Measurements from ENCODE around the gene STARD7. TPM values are rescaled to one million over a fixed set of nuclear protein-coding genes. Genes with fewer than 3 reads are reported as not detected.
A peak's percentile ranks its signal among the peaks of the same experiment; 100 is the strongest.

The STARD7 gene
- total RNA-seq, 1 donor from 2014 or later: 103 TPM

- H3K79me2 ChIP-seq (ENCODE audit: insufficient read depth, low read length): peaks cover 19% of the 10 kb centered on the region
- no peaks in the 10 kb centered on the region for H3K9me3 ChIP-seq (ENCODE audit: insufficient read depth, low read depth, low read length)
- no peaks in the 10 kb centered on the region for H3K36me3 ChIP-seq (ENCODE audit: insufficient read depth, low read length)
- no peak for TF ChIP-seq CTCF (IDR thresholded peaks at IDR 0.05; ENCODE audit: insufficient read depth, low read depth, low read length)
- no peak for TF ChIP-seq EZH2 (IDR thresholded peaks at IDR 0.05; ENCODE audit: insufficient read depth, low read length)
- no peak overlapping the region for H3K4me2 ChIP-seq (ENCODE audit: low read length)
- H3K27me3 ChIP-seq (ENCODE audit: insufficient read depth, low read length): no peaks in the 10 kb centered on the region
- H3K36me3 Mint-ChIP-seq (ENCODE audit: low read depth, unreplicated experiment): peaks cover 3% of the 10 kb centered on the region
- no peak overlapping the region for H3K9ac ChIP-seq (ENCODE audit: low read length)
- H3K9me3 Mint-ChIP-seq (ENCODE audit: unreplicated experiment): no peaks in the 10 kb centered on the region
- FAIRE-seq (no peak), DNase-seq (ENCODE audit: low read depth) (no peak)
- H3K27ac Mint-ChIP-seq (ENCODE audit: unreplicated experiment): no peak overlapping the region
- H3K4me3 ChIP-seq (ENCODE audit: insufficient read depth, low read depth, low read length): no peak overlapping the region
- H4K20me1 ChIP-seq (ENCODE audit: insufficient read depth, low read length): no peaks in the 10 kb centered on the region
- no peak overlapping the region for H3K27ac ChIP-seq (ENCODE audit: low read depth, low read length)
- H2AFZ ChIP-seq (ENCODE audit: low read depth, low read length): no peak overlapping the region
- H3K4me1 ChIP-seq (ENCODE audit: insufficient read depth, low read length): peaks cover 10% of the 10 kb centered on the region
- H3K4me3 Mint-ChIP-seq (ENCODE audit: unreplicated experiment): no peak overlapping the region
- H3K27me3 Mint-ChIP-seq (ENCODE audit: low read depth, unreplicated experiment): no peaks in the 10 kb centered on the region
- peaks cover 3% of the 10 kb centered on the region for H3K4me1 Mint-ChIP-seq (ENCODE audit: low read depth, unreplicated experiment)
Measured at GRCh38 chr2:96213379-96213778, 4.8 kb upstream of the STARD7 start.

GRCh38 chr2:96212339-96212738, 3.7 kb upstream of the STARD7 start:
- H3K4me3 ChIP-seq (ENCODE audit: insufficient read depth, low read depth, low read length): no peak overlapping the region
- no peak overlapping the region for H3K27ac ChIP-seq (ENCODE audit: low read depth, low read length)
- Mint-ChIP-seq H3K4me3 (ENCODE audit: unreplicated experiment) (no peak overlapping the region), H3K9me3 (ENCODE audit: unreplicated experiment) (no peaks in the 10 kb centered on the region), H3K27me3 (ENCODE audit: low read depth, unreplicated experiment) (no peaks in the 10 kb centered on the region), H3K36me3 (ENCODE audit: low read depth, unreplicated experiment) (no peaks in the 10 kb centered on the region), H3K4me1 (ENCODE audit: low read depth, unreplicated experiment) (peaks cover 5% of the 10 kb centered on the region), H3K27ac (ENCODE audit: unreplicated experiment) (no peak overlapping the region)
- FAIRE-seq (no peak), DNase-seq (ENCODE audit: low read depth) (no peak)
- peaks cover 7% of the 10 kb centered on the region for H4K20me1 ChIP-seq (ENCODE audit: insufficient read depth, low read length)
- H3K27me3 ChIP-seq (ENCODE audit: insufficient read depth, low read length): no peaks in the 10 kb centered on the region
- no peak overlapping the region for H3K9ac ChIP-seq (ENCODE audit: low read length)
- no peaks in the 10 kb centered on the region for H3K36me3 ChIP-seq (ENCODE audit: insufficient read depth, low read length)
- no peak for TF ChIP-seq CTCF (IDR thresholded peaks at IDR 0.05; ENCODE audit: insufficient read depth, low read depth, low read length)
- TF ChIP-seq EZH2 (IDR thresholded peaks at IDR 0.05; ENCODE audit: insufficient read depth, low read length): no peak
- peaks cover 29% of the 10 kb centered on the region for H3K79me2 ChIP-seq (ENCODE audit: insufficient read depth, low read length)
- no peak overlapping the region for H2AFZ ChIP-seq (ENCODE audit: low read depth, low read length)
- no peak overlapping the region for H3K4me2 ChIP-seq (ENCODE audit: low read length)
- H3K9me3 ChIP-seq (ENCODE audit: insufficient read depth, low read depth, low read length): no peaks in the 10 kb centered on the region
- H3K4me1 ChIP-seq (ENCODE audit: insufficient read depth, low read length): peaks cover 14% of the 10 kb centered on the region

- TF ChIP-seq CTCF (IDR thresholded peaks at IDR 0.05; ENCODE audit: insufficient read depth, low read depth, low read length) (no peak), EZH2 (IDR thresholded peaks at IDR 0.05; ENCODE audit: insufficient read depth, low read length) (no peak)
Measured at GRCh38 chr2:96209729-96210085, 1.1 kb upstream of the STARD7 start.

More at GRCh38 chr2:96209729-96210085, 1.1 kb upstream of the STARD7 start:
- peaks cover 27% of the 10 kb centered on the region for H3K4me1 Mint-ChIP-seq (ENCODE audit: low read depth, unreplicated experiment)
- H3K4me3 ChIP-seq (ENCODE audit: insufficient read depth, low read depth, low read length): peak overlapping the region; percentile 88
- peaks cover 54% of the 10 kb centered on the region for H3K79me2 ChIP-seq (ENCODE audit: insufficient read depth, low read length)
- H3K4me1 ChIP-seq (ENCODE audit: insufficient read depth, low read length): peaks cover 34% of the 10 kb centered on the region
- no peaks in the 10 kb centered on the region for H3K27me3 Mint-ChIP-seq (ENCODE audit: low read depth, unreplicated experiment)
- no peaks in the 10 kb centered on the region for H3K9me3 ChIP-seq (ENCODE audit: insufficient read depth, low read depth, low read length)
- H3K9me3 Mint-ChIP-seq (ENCODE audit: unreplicated experiment): no peaks in the 10 kb centered on the region
- H3K27me3 ChIP-seq (ENCODE audit: insufficient read depth, low read length): no peaks in the 10 kb centered on the region
- H4K20me1 ChIP-seq (ENCODE audit: insufficient read depth, low read length): peaks cover 32% of the 10 kb centered on the region
- H3K4me2 ChIP-seq (ENCODE audit: low read length): peak overlapping the region; percentile 91
- no peak overlapping the region for H2AFZ ChIP-seq (ENCODE audit: low read depth, low read length)
- H3K36me3 Mint-ChIP-seq (ENCODE audit: low read depth, unreplicated experiment): no peaks in the 10 kb centered on the region
- H3K27ac Mint-ChIP-seq (ENCODE audit: unreplicated experiment): peak overlapping the region; percentile 69
- no peak for FAIRE-seq
- H3K27ac ChIP-seq (ENCODE audit: low read depth, low read length): no peak overlapping the region
- no peaks in the 10 kb centered on the region for H3K36me3 ChIP-seq (ENCODE audit: insufficient read depth, low read length)
- H3K4me3 Mint-ChIP-seq (ENCODE audit: unreplicated experiment): peak overlapping the region; percentile 90
- H3K9ac ChIP-seq (ENCODE audit: low read length): no peak overlapping the region
- no peak for DNase-seq (ENCODE audit: low read depth)

All from astrocyte (in vitro differentiated cells and primary cell).